Mesenchymal stem cell (in vitro differentiated cells and primary cell): Measurements from ENCODE around the gene CDKN1A.
A peak's percentile ranks its signal among the peaks of the same experiment; 100 is the strongest.

ENCODE experiments used
- DNase-seq: peaks from one replicate; pipeline ENCODE4 v3.0.0-alpha.2; 2013
- H2AFZ ChIP-seq: one replicate; pipeline ENCODE4 v1.6.1; 2013; ENCODE audit warnings: low read depth, mild to moderate bottlenecking, control low read depth, inconsistent platforms, low read length, moderate library complexity
- H2AK5ac ChIP-seq: 2 replicates; pipeline ENCODE4 v1.6.1; 2013; ENCODE audit warnings: low read length, moderate library complexity, mild to moderate bottlenecking, inconsistent platforms; ENCODE audit not compliant: severe bottlenecking
- H2BK120ac ChIP-seq: one replicate; pipeline ENCODE4 v1.6.1; 2013; ENCODE audit warnings: low read depth, mild to moderate bottlenecking, inconsistent platforms, low read length, moderate library complexity
- H2BK12ac ChIP-seq, 2 experiments: one replicate each; pipeline ENCODE4 v1.6.1; 2013; ENCODE audit warnings: inconsistent platforms in 2 of 2, low read length in 2 of 2, mild to moderate bottlenecking in 2 of 2, moderate library complexity in 2 of 2, control low read depth in 1 of 2
- H2BK15ac ChIP-seq: one replicate; pipeline ENCODE4 v1.6.1; 2013; ENCODE audit warnings: mild to moderate bottlenecking, low read depth, inconsistent platforms; ENCODE audit not compliant: poor library complexity, severe bottlenecking
- H2BK5ac ChIP-seq: 2 replicates; pipeline ENCODE4 v1.6.1; 2013; ENCODE audit warnings: low read depth, mild to moderate bottlenecking, low read length, control low read depth, inconsistent platforms; ENCODE audit not compliant: poor library complexity, severe bottlenecking
- H3K14ac ChIP-seq, 2 experiments: one replicate each; pipeline ENCODE4 v1.6.1; 2013; ENCODE audit warnings: inconsistent platforms in 2 of 2, low read length in 2 of 2, control low read depth in 1 of 2, mild to moderate bottlenecking in 1 of 2, moderate library complexity in 1 of 2
- H3K18ac ChIP-seq, 2 experiments: one replicate each; pipeline ENCODE4 v1.6.1; 2013; ENCODE audit warnings: inconsistent platforms in 2 of 2, low read length in 2 of 2, control low read depth in 1 of 2, low read depth in 1 of 2, mild to moderate bottlenecking in 1 of 2
- H3K23ac ChIP-seq, 2 experiments: one replicate each; pipeline ENCODE4 v1.6.1; 2013; ENCODE audit warnings: inconsistent platforms in 2 of 2, low read length in 2 of 2, mild to moderate bottlenecking in 2 of 2, moderate library complexity in 2 of 2, control low read depth in 1 of 2
- H3K27ac ChIP-seq: 2 replicates; pipeline ENCODE4 v1.5.1; 2013; ENCODE audit warnings: mild to moderate bottlenecking, moderate library complexity, low read length, control low read depth, inconsistent platforms; ENCODE audit not compliant: poor library complexity, severe bottlenecking
- H3K27me3 ChIP-seq, 2 experiments: 2 replicates each; pipeline versions ENCODE4 v1.6.1 to v1.7.0; 2013; ENCODE audit warnings: low read length in 2 of 2, mild to moderate bottlenecking in 2 of 2, moderate library complexity in 2 of 2, control low read depth in 1 of 2, inconsistent platforms in 1 of 2; ENCODE audit not compliant: control insufficient read depth in 1 of 2, insufficient read depth in 1 of 2
- H3K36me3 ChIP-seq, 2 experiments: 2 replicates each; pipeline versions ENCODE4 v1.6.1 to v1.7.0; 2013; ENCODE audit warnings: low read length in 2 of 2, control low read depth in 1 of 2, inconsistent platforms in 1 of 2, low read depth in 1 of 2, mild to moderate bottlenecking in 1 of 2; ENCODE audit not compliant: insufficient read depth in 2 of 2, control insufficient read depth in 1 of 2
- H3K4ac ChIP-seq, 2 experiments: one replicate each; pipeline ENCODE4 v1.6.1; 2013; ENCODE audit warnings: inconsistent platforms in 2 of 2, low read length in 2 of 2, mild to moderate bottlenecking in 2 of 2, moderate library complexity in 2 of 2, control low read depth in 1 of 2, low read depth in 1 of 2
- H3K4me1 ChIP-seq: 2 replicates; pipeline ENCODE4 v1.6.1; 2013; ENCODE audit warnings: low read depth, low read length, control low read depth; ENCODE audit not compliant: control insufficient read depth, insufficient read depth
- H3K4me2 ChIP-seq: 2 replicates; pipeline ENCODE4 v1.6.1; 2013; ENCODE audit warnings: low read length, mild to moderate bottlenecking, inconsistent platforms; ENCODE audit not compliant: poor library complexity, severe bottlenecking
- H3K4me3 ChIP-seq, 2 experiments: 2 replicates each; pipeline versions ENCODE4 v1.5.1 to v1.7.0; 2013; ENCODE audit warnings: low read length in 2 of 2, mild to moderate bottlenecking in 2 of 2, control low read depth in 1 of 2, low read depth in 1 of 2; ENCODE audit not compliant: insufficient read depth in 1 of 2
- H3K79me1 ChIP-seq: replicated peaks from 2 replicates; pipeline ENCODE4 v1.6.1; 2013; ENCODE audit warnings: mild to moderate bottlenecking, control low read depth, low read length, inconsistent platforms; ENCODE audit not compliant: poor library complexity, severe bottlenecking
- H3K9ac ChIP-seq: 2 replicates; pipeline ENCODE4 v1.7.0; 2013; ENCODE audit warnings: mild to moderate bottlenecking, low read length, moderate library complexity
- H3K9me3 ChIP-seq: 2 replicates; pipeline ENCODE4 v1.7.0; 2013; ENCODE audit warnings: mild to moderate bottlenecking, low read length; ENCODE audit not compliant: control insufficient read depth
- H4K8ac ChIP-seq: one replicate; pipeline ENCODE4 v1.6.1; 2013; ENCODE audit warnings: inconsistent platforms, mild to moderate bottlenecking, low read length, moderate library complexity
- H4K91ac ChIP-seq: one replicate; pipeline ENCODE4 v1.6.1; 2013; ENCODE audit warnings: mild to moderate bottlenecking, low read length, inconsistent platforms
- WGBS: methylation state at CpG from one replicate; pipeline ENCODE4 v1.1.7; 2013; ENCODE audit warnings: mixed read lengths; 5-methylcytosine and 5-hydroxymethylcytosine counted together

The CDKN1A gene

DNA sequence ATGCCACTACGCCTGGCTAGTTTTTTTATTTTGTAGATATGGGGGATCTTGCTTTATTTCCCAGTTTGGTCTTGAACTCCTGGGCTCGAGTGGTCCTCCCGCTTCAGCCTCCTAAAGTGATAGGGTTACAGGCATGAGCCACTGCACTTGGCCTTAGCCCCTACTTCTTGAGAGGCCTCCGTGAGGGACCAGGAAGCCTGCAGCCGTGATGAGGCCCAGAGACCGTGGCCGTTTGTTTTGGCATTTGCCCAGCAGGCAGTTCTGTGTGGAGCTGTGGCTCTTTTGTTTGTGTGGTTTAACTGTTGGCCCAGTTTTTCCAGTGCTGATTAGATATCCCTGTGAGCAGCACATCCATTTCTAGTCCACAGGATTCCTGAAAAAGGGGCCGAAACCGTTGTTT, 44.6 kb upstream of the CDKN1A start:
- Histone ChIP-seq H3K4me3 (no peak overlapping the region), H2BK120ac (no peak overlapping the region), H3K36me3 (no peaks in the 10 kb centered on the region), H3K14ac (no peak overlapping the region), H3K23ac (no peak overlapping the region), H3K4me1 (peaks cover 26% of the 10 kb centered on the region), H3K4me2 (peak overlapping the region; percentile 2), H3K18ac (peak overlapping the region; percentile 5 to 54), H2AFZ (no peak overlapping the region), H2BK15ac (no peak overlapping the region), H3K9me3 (no peaks in the 10 kb centered on the region), H3K9ac (peak overlapping the region; percentile 47), H3K27ac (peak overlapping the region; percentile 72), H3K27me3 (no peaks in the 10 kb centered on the region), H4K8ac (peak overlapping the region; percentile 27), H4K91ac (no peak overlapping the region), H2BK5ac (no peak overlapping the region), H3K4ac (no peak overlapping the region), H3K79me1 (no peaks in the 10 kb centered on the region), H2BK12ac (peak overlapping the region in 1 of 2 experiments; percentile 65), H2AK5ac (peak overlapping the region; percentile 68)
- DNase-seq: peak; percentile 72
- WGBS: 58% methylated on average over 9 of the region's 9 CpGs

- Histone ChIP-seq H3K9ac (peak overlapping the region; percentile 47), H3K4me2 (peak overlapping the region; percentile 2), H2BK5ac (no peak overlapping the region), H2AFZ (no peak overlapping the region), H3K36me3 (no peaks in the 10 kb centered on the region), H3K27ac (peak overlapping the region; percentile 72), H2BK15ac (no peak overlapping the region), H2BK120ac (no peak overlapping the region), H3K14ac (no peak overlapping the region), H3K4me1 (peaks cover 24% of the 10 kb centered on the region), H3K4me3 (no peak overlapping the region), H3K27me3 (no peaks in the 10 kb centered on the region), H3K18ac (peak overlapping the region; percentile 5 to 54), H3K4ac (no peak overlapping the region), H3K9me3 (no peaks in the 10 kb centered on the region), H4K91ac (no peak overlapping the region), H2AK5ac (peak overlapping the region; percentile 68), H3K23ac (no peak overlapping the region), H3K79me1 (no peaks in the 10 kb centered on the region), H4K8ac (peak overlapping the region; percentile 27), H2BK12ac (peak overlapping the region in 1 of 2 experiments; percentile 65)
- DNase-seq: no peak
- 95% methylated on average over 15 of the region's 16 CpGs for WGBS
These were observed 44.0 kb upstream of the CDKN1A start for GRCh38 chr6:36634317-36635108.

DNA sequence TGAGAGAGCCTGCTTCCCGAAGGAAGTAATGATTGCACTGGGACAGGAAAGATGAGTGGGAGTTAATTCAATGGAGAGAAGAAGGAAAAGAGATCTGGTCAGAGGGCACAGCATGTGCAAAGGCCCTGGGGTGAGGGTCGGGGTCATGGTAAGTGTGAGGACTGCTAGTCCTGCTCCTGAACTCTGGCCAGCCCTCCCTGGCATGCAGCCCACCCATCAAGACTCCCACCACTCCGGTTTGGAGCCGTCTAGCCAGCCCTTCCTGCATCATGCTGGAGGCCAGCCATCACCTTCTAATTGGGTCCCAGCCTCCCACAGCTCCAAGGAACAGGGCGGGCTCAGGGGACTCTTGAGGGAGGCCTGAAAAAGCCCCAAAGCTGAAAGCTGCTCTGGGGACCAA, 42.2 kb upstream of the CDKN1A start:
- Histone ChIP-seq H3K79me1 (no peaks in the 10 kb centered on the region), H3K27ac (no peak overlapping the region), H3K9me3 (no peaks in the 10 kb centered on the region), H2BK15ac (no peak overlapping the region), H4K8ac (no peak overlapping the region), H2BK12ac (no peak overlapping the region), H2BK120ac (no peak overlapping the region), H3K9ac (no peak overlapping the region), H3K4me2 (no peak overlapping the region), H2BK5ac (no peak overlapping the region), H3K23ac (no peak overlapping the region), H2AFZ (no peak overlapping the region), H3K27me3 (no peaks in the 10 kb centered on the region), H3K14ac (no peak overlapping the region), H3K4me3 (no peak overlapping the region), H3K4ac (no peak overlapping the region), H3K18ac (no peak overlapping the region), H3K36me3 (no peaks in the 10 kb centered on the region), H3K4me1 (peaks cover 23% of the 10 kb centered on the region), H2AK5ac (no peak overlapping the region), H4K91ac (no peak overlapping the region)
- 86% methylated on average over 4 of the region's 5 CpGs for WGBS
- DNase-seq: no peak

DNA sequence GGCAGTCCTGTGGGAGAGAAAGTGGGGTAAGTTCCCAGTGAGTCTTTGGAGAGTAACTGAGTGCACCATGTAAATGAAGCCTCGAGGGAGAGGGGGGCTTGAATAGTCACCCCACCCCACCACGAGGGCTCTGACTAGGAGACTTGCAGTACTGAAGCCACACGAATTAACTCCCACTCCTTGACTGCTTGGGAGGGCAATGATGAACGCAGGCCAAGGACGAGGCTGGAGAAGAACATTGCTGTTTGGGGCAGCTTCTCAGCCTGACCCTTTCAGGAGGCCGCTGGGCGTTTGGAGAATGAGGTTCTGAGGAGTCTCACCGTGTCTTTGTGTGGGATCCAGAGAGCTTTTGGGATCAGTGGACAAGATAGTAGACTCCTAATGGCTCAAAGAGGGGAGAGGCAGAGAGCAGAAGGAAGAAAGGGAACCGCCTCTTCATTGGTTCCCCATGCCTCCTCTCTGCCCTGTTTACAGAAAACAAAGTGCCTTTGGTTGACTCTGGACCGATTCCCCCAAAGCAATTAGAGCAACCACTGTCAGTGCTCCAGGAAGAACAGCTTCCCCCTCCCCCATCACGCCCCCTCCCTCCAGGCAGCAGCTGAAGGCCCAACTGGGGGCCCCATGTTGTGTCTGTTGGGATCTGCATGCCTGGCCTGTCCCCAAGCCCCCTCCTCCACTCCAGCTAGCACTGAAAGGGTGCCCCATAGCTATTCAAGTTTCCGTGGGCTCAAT, 41.7 kb upstream of the CDKN1A start:
- Histone ChIP-seq H3K9ac (no peak overlapping the region), H2AFZ (no peak overlapping the region), H2BK12ac (peak overlapping the region in 1 of 2 experiments; percentile 51), H4K8ac (no peak overlapping the region), H2AK5ac (no peak overlapping the region), H3K18ac (no peak overlapping the region), H2BK5ac (no peak overlapping the region), H3K27ac (no peak overlapping the region), H3K9me3 (no peaks in the 10 kb centered on the region), H3K36me3 (no peaks in the 10 kb centered on the region), H3K14ac (no peak overlapping the region), H3K79me1 (no peaks in the 10 kb centered on the region), H3K27me3 (no peaks in the 10 kb centered on the region), H4K91ac (no peak overlapping the region), H3K4me2 (no peak overlapping the region), H2BK15ac (no peak overlapping the region), H3K4ac (no peak overlapping the region), H3K4me3 (no peak overlapping the region), H3K4me1 (peaks cover 19% of the 10 kb centered on the region), H2BK120ac (no peak overlapping the region), H3K23ac (no peak overlapping the region)
- no peak for DNase-seq
- WGBS: 86% methylated on average over 11 of the region's 12 CpGs
